ENCODE measurements around the gene MAP3K20.

MAP3K20 gene

GRCh38 chr2:173282795-173283545 lies 207.3 kb downstream of the MAP3K20 start:
- TF ChIP-seq, protein P1, sequence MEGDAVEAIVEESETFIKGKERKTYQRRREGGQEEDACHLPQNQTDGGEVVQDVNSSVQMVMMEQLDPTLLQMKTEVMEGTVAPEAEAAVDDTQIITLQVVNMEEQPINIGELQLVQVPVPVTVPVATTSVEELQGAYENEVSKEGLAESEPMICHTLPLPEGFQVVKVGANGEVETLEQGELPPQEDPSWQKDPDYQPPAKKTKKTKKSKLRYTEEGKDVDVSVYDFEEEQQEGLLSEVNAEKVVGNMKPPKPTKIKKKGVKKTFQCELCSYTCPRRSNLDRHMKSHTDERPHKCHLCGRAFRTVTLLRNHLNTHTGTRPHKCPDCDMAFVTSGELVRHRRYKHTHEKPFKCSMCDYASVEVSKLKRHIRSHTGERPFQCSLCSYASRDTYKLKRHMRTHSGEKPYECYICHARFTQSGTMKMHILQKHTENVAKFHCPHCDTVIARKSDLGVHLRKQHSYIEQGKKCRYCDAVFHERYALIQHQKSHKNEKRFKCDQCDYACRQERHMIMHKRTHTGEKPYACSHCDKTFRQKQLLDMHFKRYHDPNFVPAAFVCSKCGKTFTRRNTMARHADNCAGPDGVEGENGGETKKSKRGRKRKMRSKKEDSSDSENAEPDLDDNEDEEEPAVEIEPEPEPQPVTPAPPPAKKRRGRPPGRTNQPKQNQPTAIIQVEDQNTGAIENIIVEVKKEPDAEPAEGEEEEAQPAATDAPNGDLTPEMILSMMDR (IDR thresholded peaks at IDR 0.05; ENCODE audit: borderline replicate concordance, insufficient read depth, low read depth, low read length) = no peak

DNA sequence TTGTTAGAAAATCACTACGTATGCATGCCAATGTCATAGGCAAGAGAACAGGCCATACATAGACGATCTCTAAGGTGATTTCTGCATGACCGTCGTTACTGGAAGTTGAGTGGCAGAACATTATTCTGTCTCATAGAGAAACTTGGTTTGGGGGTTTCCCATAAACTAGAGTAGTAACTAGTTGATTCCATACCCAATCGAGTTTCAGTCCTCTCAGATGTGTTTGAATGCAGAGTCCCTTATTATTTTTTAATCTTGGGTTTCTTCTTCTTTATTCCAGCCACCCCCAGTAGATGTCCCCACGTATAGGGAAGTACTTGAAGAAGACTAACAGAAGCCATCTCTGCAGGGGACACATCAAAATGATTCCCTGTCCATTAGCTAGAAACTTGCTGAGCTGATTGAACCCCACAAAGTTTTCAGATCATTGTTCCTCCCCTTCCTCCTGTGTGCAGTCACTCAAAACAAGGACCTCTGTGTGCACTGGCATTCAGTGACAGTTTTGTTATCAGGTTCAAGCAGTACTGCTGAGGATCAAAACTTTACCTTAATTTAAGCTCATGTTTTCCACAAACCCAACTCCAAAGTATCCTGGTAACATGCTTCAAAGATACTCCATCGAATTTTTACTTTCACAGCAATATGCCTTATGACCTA lies 210.6 kb downstream of the MAP3K20 start:
- TF ChIP-seq, protein P1 (IDR thresholded peaks at IDR 0.05; ENCODE audit: borderline replicate concordance, insufficient read depth, low read depth, low read length) = peak; percentile 31; the same call in 1 of the 2 replicates
- H3K4me3 ChIP-seq (ENCODE audit: low read depth, low read length) = no peak overlapping the region

More at GRCh38 chr2:173282795-173283545, 207.3 kb downstream of the MAP3K20 start:
- no peak overlapping the region for H3K4me3 ChIP-seq (ENCODE audit: low read depth, low read length)

- TF ChIP-seq, protein P1 (IDR thresholded peaks at IDR 0.05; ENCODE audit: borderline replicate concordance, insufficient read depth, low read depth, low read length) = no peak
- H3K4me3 ChIP-seq (ENCODE audit: low read depth, low read length) = no peak overlapping the region
These were observed 211.9 kb downstream of the MAP3K20 start for GRCh38 chr2:173287594-173287993.

DNA sequence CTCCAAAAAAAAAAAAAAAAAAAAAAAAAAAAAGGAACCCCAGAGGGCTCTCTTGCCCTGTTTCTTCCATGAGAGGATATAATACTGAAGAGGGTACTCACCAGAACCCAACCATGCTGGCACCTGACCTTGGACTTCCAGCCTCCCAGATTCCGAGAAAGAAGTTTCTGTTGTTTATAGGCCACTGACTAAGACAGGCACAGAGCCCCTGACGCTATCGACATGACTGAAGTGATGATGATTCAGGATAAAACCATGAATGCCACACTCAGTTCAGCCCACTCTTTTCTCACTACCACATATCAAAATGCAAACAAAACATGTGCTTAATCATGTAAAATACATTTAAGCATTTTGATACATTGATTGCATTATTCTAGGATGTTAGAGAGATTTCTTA lies 212.9 kb downstream of the MAP3K20 start:
- H3K4me3 ChIP-seq (ENCODE audit: low read depth, low read length) = no peak overlapping the region
- TF ChIP-seq, protein P1 (IDR thresholded peaks at IDR 0.05; ENCODE audit: borderline replicate concordance, insufficient read depth, low read depth, low read length) = no peak

DNA sequence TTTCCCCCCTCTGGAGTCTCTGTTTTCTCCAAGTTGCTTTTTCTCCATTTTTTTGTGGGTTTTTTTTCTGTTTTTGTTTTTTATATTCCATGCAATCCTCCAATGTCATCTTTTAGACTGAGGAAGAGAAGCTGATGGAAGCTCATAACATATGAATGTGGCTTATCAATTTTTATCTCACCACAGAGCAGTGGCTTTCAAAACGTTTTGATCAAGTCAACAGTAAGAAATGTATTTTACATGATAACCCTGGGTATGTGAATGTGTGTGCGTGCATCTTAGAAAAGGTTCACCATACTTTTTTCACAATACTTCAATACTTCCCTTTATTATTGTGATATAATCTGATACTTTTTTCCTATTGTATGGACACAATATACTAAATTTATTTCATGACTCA lies 214.4 kb downstream of the MAP3K20 start:
- TF ChIP-seq, protein P1 (IDR thresholded peaks at IDR 0.05; ENCODE audit: borderline replicate concordance, insufficient read depth, low read depth, low read length) = no peak
- H3K4me3 ChIP-seq (ENCODE audit: low read depth, low read length) = no peak overlapping the region

- TF ChIP-seq, protein P1 (IDR thresholded peaks at IDR 0.05; ENCODE audit: borderline replicate concordance, insufficient read depth, low read depth, low read length) = no peak
- H3K4me3 ChIP-seq (ENCODE audit: low read depth, low read length) = no peak overlapping the region
These were observed 214.9 kb downstream of the MAP3K20 start for GRCh38 chr2:173290518-173290917.

- no peak overlapping the region for H3K4me3 ChIP-seq (ENCODE audit: low read depth, low read length)
- TF ChIP-seq, protein P1 (IDR thresholded peaks at IDR 0.05; ENCODE audit: borderline replicate concordance, insufficient read depth, low read depth, low read length) = no peak
These were observed 215.8 kb downstream of the MAP3K20 start for GRCh38 chr2:173291412-173291811.

Measured in GM12875 (cell line).